ENCODE data around the gene WDR76.

The WDR76 gene

DNA sequence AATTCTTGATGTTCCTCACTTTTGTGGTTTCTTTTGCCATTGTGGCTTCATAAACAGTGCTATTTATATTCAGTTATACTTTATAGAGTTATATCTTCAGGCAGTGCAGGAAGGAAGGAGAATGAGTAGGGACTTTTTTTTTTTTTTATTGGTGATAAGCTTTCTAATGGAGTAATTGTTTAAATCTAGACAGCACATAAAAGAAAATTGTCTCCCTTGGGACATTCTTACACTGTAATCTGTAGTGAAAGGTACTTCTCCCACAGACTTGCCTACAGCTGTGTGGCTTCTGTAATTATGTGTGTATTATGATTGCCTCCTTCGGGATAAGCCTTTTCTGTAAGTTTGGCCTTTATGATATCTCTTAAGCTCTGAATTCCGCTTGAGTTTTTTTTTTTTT, 41.6 kb downstream of the WDR76 start:
- peaks cover 17% of the 10 kb centered on the region for H3K4me1 ChIP-seq (ENCODE audit: insufficient read depth, low read length, poor library complexity, severe bottlenecking)
- H3K79me2 ChIP-seq (ENCODE audit: insufficient read depth, low read length) = no peaks in the 10 kb centered on the region
- H3K36me3 ChIP-seq (ENCODE audit: insufficient read depth, low read length) = peaks cover 48% of the 10 kb centered on the region
- peaks cover 20% of the 10 kb centered on the region for H4K20me1 ChIP-seq (ENCODE audit: insufficient read depth, low read length, poor library complexity, severe bottlenecking)
- peak overlapping the region; percentile 41 for H3K4me2 ChIP-seq (ENCODE audit: low read depth, low read length, poor library complexity, severe bottlenecking)
- H3K27me3 ChIP-seq (ENCODE audit: insufficient read depth, low read length, poor library complexity, severe bottlenecking) = no peaks in the 10 kb centered on the region
- TF ChIP-seq EZH2phosphoT487 (IDR thresholded peaks at IDR 0.05; ENCODE audit: borderline replicate concordance) = 0 out of 2 replicates have a peak, but pooled peaks have one; percentile 33
- TF ChIP-seq, protein P1, sequence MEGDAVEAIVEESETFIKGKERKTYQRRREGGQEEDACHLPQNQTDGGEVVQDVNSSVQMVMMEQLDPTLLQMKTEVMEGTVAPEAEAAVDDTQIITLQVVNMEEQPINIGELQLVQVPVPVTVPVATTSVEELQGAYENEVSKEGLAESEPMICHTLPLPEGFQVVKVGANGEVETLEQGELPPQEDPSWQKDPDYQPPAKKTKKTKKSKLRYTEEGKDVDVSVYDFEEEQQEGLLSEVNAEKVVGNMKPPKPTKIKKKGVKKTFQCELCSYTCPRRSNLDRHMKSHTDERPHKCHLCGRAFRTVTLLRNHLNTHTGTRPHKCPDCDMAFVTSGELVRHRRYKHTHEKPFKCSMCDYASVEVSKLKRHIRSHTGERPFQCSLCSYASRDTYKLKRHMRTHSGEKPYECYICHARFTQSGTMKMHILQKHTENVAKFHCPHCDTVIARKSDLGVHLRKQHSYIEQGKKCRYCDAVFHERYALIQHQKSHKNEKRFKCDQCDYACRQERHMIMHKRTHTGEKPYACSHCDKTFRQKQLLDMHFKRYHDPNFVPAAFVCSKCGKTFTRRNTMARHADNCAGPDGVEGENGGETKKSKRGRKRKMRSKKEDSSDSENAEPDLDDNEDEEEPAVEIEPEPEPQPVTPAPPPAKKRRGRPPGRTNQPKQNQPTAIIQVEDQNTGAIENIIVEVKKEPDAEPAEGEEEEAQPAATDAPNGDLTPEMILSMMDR (conservative IDR thresholded peaks at IDR 0.05; ENCODE audit: low read length) = no peak
- H3K9me2 ChIP-seq (replicated peaks; ENCODE audit: low read depth, low read length) = no peaks in the 10 kb centered on the region
- 0 out of 2 replicates have a peak, but pooled peaks cover 4% of the 10 kb centered on the region for H3F3A ChIP-seq (ENCODE audit: low read depth)
- no peak overlapping the region for H3K4me3 ChIP-seq (ENCODE audit: low read length, poor library complexity, severe bottlenecking)
- no peaks in the 10 kb centered on the region for H3K9me3 ChIP-seq (ENCODE audit: insufficient read depth, low read depth, low read length)
- no peak overlapping the region for H2AFZ ChIP-seq (ENCODE audit: low read length)
- no peak overlapping the region for H3K9ac ChIP-seq (ENCODE audit: low read depth, low read length, poor library complexity, severe bottlenecking)

DNA sequence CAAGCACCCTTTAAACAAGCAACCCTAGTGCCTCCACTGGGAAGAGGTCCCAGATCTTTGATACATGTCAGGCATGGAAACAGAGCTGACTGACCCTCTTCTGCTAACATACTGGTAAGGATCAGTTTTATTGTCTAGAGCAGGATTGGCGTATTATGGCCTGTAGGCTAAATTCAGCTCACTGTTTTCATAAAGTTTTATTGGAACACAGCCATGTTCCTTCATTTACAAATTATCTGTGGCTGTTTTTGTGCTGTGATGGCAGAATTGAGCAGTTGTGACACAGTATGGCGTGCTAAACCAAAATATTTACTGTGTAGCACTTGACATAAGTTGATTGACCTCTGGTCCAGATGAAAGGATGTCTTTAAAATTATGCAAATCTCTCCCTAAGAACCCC, 45.0 kb downstream of the WDR76 start:
- H4K20me1 ChIP-seq (ENCODE audit: insufficient read depth, low read length, poor library complexity, severe bottlenecking) = peaks cover 19% of the 10 kb centered on the region
- H3F3A ChIP-seq (ENCODE audit: low read depth) = 0 out of 2 replicates have a peak, but pooled peaks cover 4% of the 10 kb centered on the region
- H3K9me2 ChIP-seq (replicated peaks; ENCODE audit: low read depth, low read length) = no peaks in the 10 kb centered on the region
- no peaks in the 10 kb centered on the region for H3K27me3 ChIP-seq (ENCODE audit: insufficient read depth, low read length, poor library complexity, severe bottlenecking)
- H3K79me2 ChIP-seq (ENCODE audit: insufficient read depth, low read length) = no peaks in the 10 kb centered on the region
- no peak overlapping the region for H3K9ac ChIP-seq (ENCODE audit: low read depth, low read length, poor library complexity, severe bottlenecking)
- H3K36me3 ChIP-seq (ENCODE audit: insufficient read depth, low read length) = peaks cover 34% of the 10 kb centered on the region; the same call in 1 of the 2 replicates
- peaks cover 17% of the 10 kb centered on the region for H3K4me1 ChIP-seq (ENCODE audit: insufficient read depth, low read length, poor library complexity, severe bottlenecking)
- H2AFZ ChIP-seq (ENCODE audit: low read length) = no peak overlapping the region
- no peak overlapping the region for H3K4me3 ChIP-seq (ENCODE audit: low read length, poor library complexity, severe bottlenecking)
- H3K4me2 ChIP-seq (ENCODE audit: low read depth, low read length, poor library complexity, severe bottlenecking) = no peak overlapping the region
- H3K9me3 ChIP-seq (ENCODE audit: insufficient read depth, low read depth, low read length) = no peaks in the 10 kb centered on the region
- no peak for TF ChIP-seq EZH2phosphoT487 (IDR thresholded peaks at IDR 0.05; ENCODE audit: borderline replicate concordance)
- TF ChIP-seq, protein P1 (conservative IDR thresholded peaks at IDR 0.05; ENCODE audit: low read length) = no peak

DNA sequence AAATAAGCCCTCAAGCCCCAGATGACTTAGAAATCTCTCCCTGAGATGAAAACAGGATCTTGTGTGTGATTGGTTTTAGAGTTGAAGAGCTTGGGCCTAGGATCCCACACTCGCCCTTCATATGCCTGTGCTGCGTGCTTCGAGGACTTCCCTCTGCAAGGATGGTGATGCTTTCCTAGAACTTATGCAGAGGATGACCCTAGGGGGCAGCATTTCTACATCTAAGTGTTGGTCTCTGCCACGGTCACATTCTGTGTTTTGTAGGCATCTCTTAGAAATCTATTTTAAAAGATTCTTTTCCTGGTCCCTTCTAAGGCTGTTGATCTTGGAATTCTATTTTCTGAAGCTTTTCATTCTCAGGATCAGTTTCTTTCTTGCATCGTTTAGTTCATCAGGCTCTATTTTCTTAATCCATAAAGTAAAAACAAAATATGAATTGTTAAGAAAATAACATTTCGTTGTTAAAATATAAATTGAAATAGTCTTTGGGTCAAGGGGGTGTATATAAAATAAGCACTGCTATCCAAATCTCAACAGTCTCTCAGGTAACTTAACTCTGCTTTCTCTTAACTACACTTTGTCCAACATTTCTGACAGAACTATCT, 45.7 kb downstream of the WDR76 start:
- TF ChIP-seq EZH2phosphoT487 (IDR thresholded peaks at IDR 0.05; ENCODE audit: borderline replicate concordance) = no peak
- TF ChIP-seq, protein P1 (conservative IDR thresholded peaks at IDR 0.05; ENCODE audit: low read length) = peak; percentile 82
- Histone ChIP-seq H2AFZ (ENCODE audit: low read length) (no peak overlapping the region), H3K4me3 (ENCODE audit: low read length, poor library complexity, severe bottlenecking) (no peak overlapping the region), H3K9ac (ENCODE audit: low read depth, low read length, poor library complexity, severe bottlenecking) (no peak overlapping the region), H3K4me2 (ENCODE audit: low read depth, low read length, poor library complexity, severe bottlenecking) (no peak overlapping the region), H3K27me3 (ENCODE audit: insufficient read depth, low read length, poor library complexity, severe bottlenecking) (no peaks in the 10 kb centered on the region), H4K20me1 (ENCODE audit: insufficient read depth, low read length, poor library complexity, severe bottlenecking) (peaks cover 17% of the 10 kb centered on the region), H3K36me3 (ENCODE audit: insufficient read depth, low read length) (peaks cover 29% of the 10 kb centered on the region; the same call in 1 of the 2 replicates), H3K9me2 (replicated peaks; ENCODE audit: low read depth, low read length) (no peaks in the 10 kb centered on the region), H3K9me3 (ENCODE audit: insufficient read depth, low read depth, low read length) (no peaks in the 10 kb centered on the region), H3K4me1 (ENCODE audit: insufficient read depth, low read length, poor library complexity, severe bottlenecking) (peaks cover 17% of the 10 kb centered on the region), H3F3A (ENCODE audit: low read depth) (0 out of 2 replicates have a peak, but pooled peaks cover 4% of the 10 kb centered on the region), H3K79me2 (ENCODE audit: insufficient read depth, low read length) (no peaks in the 10 kb centered on the region)
